Adipose tissue (tissue), 3 donors: Measurements from ENCODE around the gene MAML3. TPM values are rescaled to one million over a fixed set of nuclear protein-coding genes. Genes with fewer than 3 reads are reported as not detected.

Experiments used
- H3K27ac ChIP-seq: one replicate; pipeline ENCODE4 v1.5.1; 2013; ENCODE audit warnings: low read depth, low read length
- WGBS, 3 donors: extraction: QIAGEN DNeasy Blood & Tissue Kit; methylation state at CpG; one replicate each; pipeline ENCODE4 v1.1.7; 2013; 5-methylcytosine and 5-hydroxymethylcytosine counted together
- polyA plus RNA-seq, 3 donors: library from polyadenylated mRNA; stranded (reverse); fragments of 200-250 nt; gene quantifications; one replicate each; pipeline ENCODE4 v1.2.3, GENCODE V29; 2013
- donor health status: healthy with polysubstance abuse.
- donor health status: Bipolar disorder and iron deficiency.
- donor health status: healthy.

The MAML3 gene
- polyA plus RNA-seq, 3 donors: 2.8 to 3.2 (median 3.1) TPM

GRCh38 chr4:140110542-140111215, 43.3 kb downstream of the MAML3 start:
- 64 to 79% (median 74%) methylated on average over 3 of the region's 3 CpGs for whole genome bisulfite sequencing, 3 donors
- no peak overlapping the region for H3K27ac ChIP-seq

- H3K27ac ChIP-seq: no peak overlapping the region
- WGBS, 3 donors: 78 to 87% (median 86%) methylated on average over 7 of the region's 7 CpGs
These were observed 44.2 kb downstream of the MAML3 start for GRCh38 chr4:140109737-140110136.

GRCh38 chr4:140109292-140109691, 44.7 kb downstream of the MAML3 start:
- 59 to 86% (median 63%) methylated on average over 4 of the region's 4 CpGs for WGBS, 3 donors
- H3K27ac ChIP-seq: no peak overlapping the region

GRCh38 chr4:140108713-140109230, 45.2 kb downstream of the MAML3 start:
- H3K27ac ChIP-seq: no peak overlapping the region

- no peak overlapping the region for H3K27ac ChIP-seq
- WGBS, 3 donors: 44 to 72% (median 70%) methylated on average over 4 of the region's 4 CpGs
These were observed 45.7 kb downstream of the MAML3 start for GRCh38 chr4:140108243-140108642.

GRCh38 chr4:140106289-140106844, 47.6 kb downstream of the MAML3 start:
- H3K27ac ChIP-seq: no peak overlapping the region
- WGBS, 3 donors: 43 to 52% (median 48%) methylated on average over 1 of the region's 1 CpG

GRCh38 chr4:140105436-140105835, 48.5 kb downstream of the MAML3 start:
- H3K27ac ChIP-seq: no peak overlapping the region
- WGBS, 3 donors: 14 to 96% (median 93%) methylated on average over 2 of the region's 2 CpGs

GRCh38 chr4:140103676-140104075, 50.3 kb downstream of the MAML3 start:
- no peak overlapping the region for H3K27ac ChIP-seq
- 45 to 85% (median 63%) methylated on average over 3 of the region's 3 CpGs for WGBS, 3 donors

GRCh38 chr4:140102421-140102820, 51.6 kb downstream of the MAML3 start:
- 95 to 99% (median 97%) methylated on average over 3 of the region's 3 CpGs for WGBS, 3 donors
- no peak overlapping the region for H3K27ac ChIP-seq

GRCh38 chr4:140100771-140101170, 53.2 kb downstream of the MAML3 start:
- H3K27ac ChIP-seq: no peak overlapping the region
- WGBS, 3 donors: 96 to 100% (median 99%) methylated on average over 3 of the region's 3 CpGs

GRCh38 chr4:140099983-140100382, 54.0 kb downstream of the MAML3 start:
- no peak overlapping the region for H3K27ac ChIP-seq
- 39 to 73% (median 39%) methylated on average over 7 of the region's 7 CpGs for WGBS, 3 donors

GRCh38 chr4:140098455-140099160, 55.4 kb downstream of the MAML3 start:
- no peak overlapping the region for H3K27ac ChIP-seq
- 38 to 60% (median 49%) methylated on average over 7 of the region's 7 CpGs for WGBS, 3 donors

GRCh38 chr4:140097572-140097971, 56.4 kb downstream of the MAML3 start:
- no peak overlapping the region for H3K27ac ChIP-seq
- WGBS, 3 donors: 50 to 64% (median 54%) methylated on average over 4 of the region's 4 CpGs

GRCh38 chr4:140096921-140097320, 57.1 kb downstream of the MAML3 start:
- WGBS, 3 donors: 16 to 53% (median 16%) methylated on average over 2 of the region's 2 CpGs
- H3K27ac ChIP-seq: no peak overlapping the region

- H3K27ac ChIP-seq: no peak overlapping the region
- 64 to 87% (median 71%) methylated on average over 5 of the region's 5 CpGs for WGBS, 3 donors
These were observed 57.5 kb downstream of the MAML3 start for GRCh38 chr4:140096483-140096861.

GRCh38 chr4:140095694-140096482, 58.1 kb downstream of the MAML3 start:
- 40 to 74% (median 42%) methylated on average over 9 of the region's 9 CpGs for WGBS, 3 donors

GRCh38 chr4:140094438-140095420, 59.3 kb downstream of the MAML3 start:
- WGBS, 3 donors: 42 to 48% (median 46%) methylated on average over 17 of the region's 17 CpGs
- no peak overlapping the region for H3K27ac ChIP-seq

More at GRCh38 chr4:140095694-140096482, 58.1 kb downstream of the MAML3 start:
- no peak overlapping the region for H3K27ac ChIP-seq
